ENCODE data around the gene LRFN5.

- TF ChIP-seq ZFP36 (IDR thresholded peaks at IDR 0.05; ENCODE audit: borderline replicate concordance, low read depth, low read length, partially characterized antibody) (no peak), ZBTB25 (CRISPR knock-in tag; IDR thresholded peaks at IDR 0.05) (no peak), ZNF12 (CRISPR knock-in tag; IDR thresholded peaks at IDR 0.05) (no peak), HMGA1 (CRISPR knock-in tag; conservative IDR thresholded peaks at IDR 0.05) (no peak), CTCF (CRISPR knock-in tag; IDR thresholded peaks at IDR 0.05) (no peak), ZNF24 (IDR thresholded peaks at IDR 0.05) (no peak)
Observed at GRCh38 chr14:41605550-41606281, 960 bp upstream of the LRFN5 start.

All from HepG2 (cell line).